Measurements from ENCODE around the gene MANSC1.

GRCh38 chr12:12365446-12365802 is 15.4 kb upstream of the MANSC1 start:
- TF ChIP-seq, protein P1, sequence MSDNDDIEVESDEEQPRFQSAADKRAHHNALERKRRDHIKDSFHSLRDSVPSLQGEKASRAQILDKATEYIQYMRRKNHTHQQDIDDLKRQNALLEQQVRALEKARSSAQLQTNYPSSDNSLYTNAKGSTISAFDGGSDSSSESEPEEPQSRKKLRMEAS (IDR thresholded peaks at IDR 0.05), result no peak
- TF ChIP-seq NFIC (IDR thresholded peaks at IDR 0.05; ENCODE audit: low read length) (no peak), IRF2 (CRISPR knock-in tag; IDR thresholded peaks at IDR 0.05) (no peak), NFKB2 (CRISPR knock-in tag; IDR thresholded peaks at IDR 0.05; ENCODE audit: borderline replicate concordance) (no peak), MXI1 (IDR thresholded peaks at IDR 0.05; ENCODE audit: borderline replicate concordance, low read depth, low read length) (no peak), TAF1 (CRISPR knock-in tag; IDR thresholded peaks at IDR 0.05) (no peak), SYNCRIP (IDR thresholded peaks at IDR 0.05; ENCODE audit: insufficient read depth, low read depth, low read length) (no peak), CTCF (CRISPR knock-in tag; IDR thresholded peaks at IDR 0.05) (no peak), FOXP1 (IDR thresholded peaks at IDR 0.05) (no peak), FOXP1 (CRISPR knock-in tag; IDR thresholded peaks at IDR 0.05) (no peak), GATAD2A (CRISPR knock-in tag; IDR thresholded peaks at IDR 0.05) (no peak), NFYC (CRISPR knock-in tag; IDR thresholded peaks at IDR 0.05) (no peak), REST (IDR thresholded peaks at IDR 0.05; ENCODE audit: borderline replicate concordance in 1 of 2, low read depth in 1 of 2, low read length in 2 of 2) (no peak)
- TF ChIP-seq, protein P2, sequence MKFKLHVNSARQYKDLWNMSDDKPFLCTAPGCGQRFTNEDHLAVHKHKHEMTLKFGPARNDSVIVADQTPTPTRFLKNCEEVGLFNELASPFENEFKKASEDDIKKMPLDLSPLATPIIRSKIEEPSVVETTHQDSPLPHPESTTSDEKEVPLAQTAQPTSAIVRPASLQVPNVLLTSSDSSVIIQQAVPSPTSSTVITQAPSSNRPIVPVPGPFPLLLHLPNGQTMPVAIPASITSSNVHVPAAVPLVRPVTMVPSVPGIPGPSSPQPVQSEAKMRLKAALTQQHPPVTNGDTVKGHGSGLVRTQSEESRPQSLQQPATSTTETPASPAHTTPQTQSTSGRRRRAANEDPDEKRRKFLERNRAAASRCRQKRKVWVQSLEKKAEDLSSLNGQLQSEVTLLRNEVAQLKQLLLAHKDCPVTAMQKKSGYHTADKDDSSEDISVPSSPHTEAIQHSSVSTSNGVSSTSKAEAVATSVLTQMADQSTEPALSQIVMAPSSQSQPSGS (CRISPR knock-in tag; IDR thresholded peaks at IDR 0.05), result no peak
- TF ChIP-seq, protein P3, sequence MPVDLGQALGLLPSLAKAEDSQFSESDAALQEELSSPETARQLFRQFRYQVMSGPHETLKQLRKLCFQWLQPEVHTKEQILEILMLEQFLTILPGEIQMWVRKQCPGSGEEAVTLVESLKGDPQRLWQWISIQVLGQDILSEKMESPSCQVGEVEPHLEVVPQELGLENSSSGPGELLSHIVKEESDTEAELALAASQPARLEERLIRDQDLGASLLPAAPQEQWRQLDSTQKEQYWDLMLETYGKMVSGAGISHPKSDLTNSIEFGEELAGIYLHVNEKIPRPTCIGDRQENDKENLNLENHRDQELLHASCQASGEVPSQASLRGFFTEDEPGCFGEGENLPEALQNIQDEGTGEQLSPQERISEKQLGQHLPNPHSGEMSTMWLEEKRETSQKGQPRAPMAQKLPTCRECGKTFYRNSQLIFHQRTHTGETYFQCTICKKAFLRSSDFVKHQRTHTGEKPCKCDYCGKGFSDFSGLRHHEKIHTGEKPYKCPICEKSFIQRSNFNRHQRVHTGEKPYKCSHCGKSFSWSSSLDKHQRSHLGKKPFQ (CRISPR knock-in tag; IDR thresholded peaks at IDR 0.05; ENCODE audit: insufficient replicate concordance), result no peak

Data from HepG2 (cell line).